ENCODE data around the gene CUEDC1.
"Not testable (repeated sequence)": the region's sequence is repeated elsewhere in the genome, so short reads cannot be mapped to it uniquely, and the experiment has no call there.

The CUEDC1 gene

DNA sequence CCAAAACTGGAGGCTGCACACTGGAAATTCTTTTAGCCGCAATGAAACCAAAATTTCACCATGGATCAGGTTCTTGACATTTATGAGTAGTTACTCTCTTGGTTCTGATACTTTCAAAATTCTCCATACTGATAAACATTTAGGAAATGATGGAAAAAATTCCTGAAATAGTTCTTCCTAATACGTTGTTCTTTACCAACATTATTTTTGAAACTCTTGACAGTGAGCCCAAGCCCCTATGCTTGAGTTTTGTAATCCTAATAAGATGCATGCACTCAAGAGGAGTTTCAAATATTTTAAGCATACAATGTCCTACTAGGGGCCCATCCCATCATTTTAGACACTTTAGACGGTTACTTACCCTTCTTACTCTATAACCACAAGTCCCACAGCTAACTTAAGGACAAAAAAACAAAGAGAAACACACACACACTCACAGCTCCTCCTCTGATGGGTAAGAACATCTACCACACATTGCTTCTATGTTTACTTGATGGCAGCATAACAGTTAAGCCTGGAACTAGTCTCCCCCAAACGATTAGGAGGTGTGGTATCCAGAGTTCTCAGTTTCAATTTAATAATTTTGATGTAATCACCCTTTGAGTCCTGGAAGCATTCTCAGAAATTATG lies 29.2 kb upstream of the CUEDC1 start:
- TF ChIP-seq, protein P1, sequence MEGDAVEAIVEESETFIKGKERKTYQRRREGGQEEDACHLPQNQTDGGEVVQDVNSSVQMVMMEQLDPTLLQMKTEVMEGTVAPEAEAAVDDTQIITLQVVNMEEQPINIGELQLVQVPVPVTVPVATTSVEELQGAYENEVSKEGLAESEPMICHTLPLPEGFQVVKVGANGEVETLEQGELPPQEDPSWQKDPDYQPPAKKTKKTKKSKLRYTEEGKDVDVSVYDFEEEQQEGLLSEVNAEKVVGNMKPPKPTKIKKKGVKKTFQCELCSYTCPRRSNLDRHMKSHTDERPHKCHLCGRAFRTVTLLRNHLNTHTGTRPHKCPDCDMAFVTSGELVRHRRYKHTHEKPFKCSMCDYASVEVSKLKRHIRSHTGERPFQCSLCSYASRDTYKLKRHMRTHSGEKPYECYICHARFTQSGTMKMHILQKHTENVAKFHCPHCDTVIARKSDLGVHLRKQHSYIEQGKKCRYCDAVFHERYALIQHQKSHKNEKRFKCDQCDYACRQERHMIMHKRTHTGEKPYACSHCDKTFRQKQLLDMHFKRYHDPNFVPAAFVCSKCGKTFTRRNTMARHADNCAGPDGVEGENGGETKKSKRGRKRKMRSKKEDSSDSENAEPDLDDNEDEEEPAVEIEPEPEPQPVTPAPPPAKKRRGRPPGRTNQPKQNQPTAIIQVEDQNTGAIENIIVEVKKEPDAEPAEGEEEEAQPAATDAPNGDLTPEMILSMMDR (conservative IDR thresholded peaks at IDR 0.05), result no peak
- no peak overlapping the region for H3K27ac ChIP-seq

DNA sequence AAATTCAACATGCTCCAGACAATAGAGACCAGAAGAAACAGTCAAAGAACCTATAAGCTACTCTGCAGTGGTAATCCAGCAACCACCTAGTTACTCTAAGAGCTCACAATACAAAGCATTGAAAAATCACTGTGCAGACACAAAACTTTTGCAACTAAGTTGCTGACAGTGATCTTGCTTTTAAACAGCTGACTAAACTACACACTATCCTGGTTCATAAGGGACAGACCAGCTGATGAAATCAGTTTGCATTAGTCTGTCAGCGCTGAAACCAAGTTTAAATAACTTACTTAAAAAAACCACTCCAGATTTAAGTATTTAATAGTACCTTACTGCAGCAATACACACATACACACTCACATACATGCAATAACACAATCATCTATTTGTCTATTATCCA lies 28.2 kb upstream of the CUEDC1 start:
- H3K27ac ChIP-seq, result no peak overlapping the region
- TF ChIP-seq, protein P1 (conservative IDR thresholded peaks at IDR 0.05), result no peak

DNA sequence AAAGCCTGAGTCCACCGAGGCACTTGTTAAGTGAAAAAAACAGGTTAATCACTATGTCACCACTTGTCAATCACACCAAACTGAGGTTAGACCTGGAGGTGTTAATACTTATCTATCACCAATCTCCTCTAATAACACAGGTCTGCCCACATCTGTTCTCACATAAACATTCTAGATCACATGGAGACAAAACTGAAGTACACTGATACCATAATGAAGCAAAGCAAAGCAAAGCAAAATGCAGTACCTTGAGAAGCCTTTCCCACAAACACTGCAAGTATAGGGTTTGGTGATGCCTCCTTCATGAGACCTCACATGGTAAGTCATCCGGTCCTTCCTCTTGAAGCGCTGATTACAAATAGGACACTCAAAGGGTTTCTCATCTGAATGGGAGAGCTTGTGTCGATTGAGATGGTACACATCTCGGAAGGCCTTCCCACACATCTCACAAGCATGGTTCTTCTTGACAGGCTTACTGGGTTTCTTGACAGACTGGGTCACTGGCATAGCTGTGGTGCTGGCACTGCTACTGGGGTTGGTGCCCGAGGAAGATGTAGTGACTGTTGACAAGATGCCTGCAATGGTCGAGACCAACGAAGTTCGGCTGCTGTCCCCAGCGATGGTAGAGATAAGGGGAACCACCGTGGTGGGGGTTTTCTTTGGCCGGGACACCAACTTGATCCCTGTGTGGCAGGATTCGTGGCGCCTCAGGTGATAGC lies 27.4 kb upstream of the CUEDC1 start:
- H3K27ac ChIP-seq, result no peak overlapping the region
- TF ChIP-seq, protein P1 (conservative IDR thresholded peaks at IDR 0.05), result no peak

DNA sequence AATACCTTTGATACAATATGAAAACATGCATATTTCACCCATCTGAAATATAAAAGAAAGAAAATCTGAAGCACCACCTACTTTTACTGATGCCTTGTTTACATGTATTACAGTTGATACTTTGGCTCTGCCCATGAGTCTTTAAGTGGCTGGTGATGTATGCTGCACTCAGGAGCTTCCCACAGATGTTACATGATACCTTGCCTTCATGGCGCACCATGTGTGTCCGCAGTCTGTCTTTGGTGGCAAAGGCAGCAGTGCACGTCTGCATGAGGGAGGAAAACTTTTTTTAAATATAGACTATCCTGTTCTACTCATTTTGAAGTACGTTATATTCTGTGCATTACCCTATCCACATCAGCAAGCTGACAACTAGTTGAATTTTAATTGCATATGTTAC lies 25.3 kb upstream of the CUEDC1 start:
- TF ChIP-seq, protein P1 (conservative IDR thresholded peaks at IDR 0.05), result no peak
- no peak overlapping the region for H3K27ac ChIP-seq

DNA sequence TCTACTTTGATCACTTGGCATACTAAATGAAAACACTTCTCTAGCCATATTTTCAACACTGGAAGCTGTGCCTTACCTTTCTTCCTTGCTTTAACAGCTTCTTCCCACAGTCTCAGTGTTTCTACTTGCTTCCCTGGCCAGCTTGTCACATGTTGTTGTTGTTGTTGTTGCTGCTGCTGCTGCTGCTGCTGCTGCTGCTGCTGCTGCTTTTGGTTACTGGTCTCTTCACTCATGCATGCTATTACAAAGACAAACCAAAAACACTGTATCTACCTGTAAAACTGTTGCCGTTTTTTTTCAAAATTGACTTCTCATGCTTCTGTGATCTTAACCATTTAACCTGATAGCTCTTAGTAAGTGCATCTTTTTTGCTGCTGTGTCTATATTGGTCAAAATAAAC lies 23.9 kb upstream of the CUEDC1 start:
- TF ChIP-seq, protein P1 (conservative IDR thresholded peaks at IDR 0.05), result no peak
- no peak overlapping the region for H3K27ac ChIP-seq

DNA sequence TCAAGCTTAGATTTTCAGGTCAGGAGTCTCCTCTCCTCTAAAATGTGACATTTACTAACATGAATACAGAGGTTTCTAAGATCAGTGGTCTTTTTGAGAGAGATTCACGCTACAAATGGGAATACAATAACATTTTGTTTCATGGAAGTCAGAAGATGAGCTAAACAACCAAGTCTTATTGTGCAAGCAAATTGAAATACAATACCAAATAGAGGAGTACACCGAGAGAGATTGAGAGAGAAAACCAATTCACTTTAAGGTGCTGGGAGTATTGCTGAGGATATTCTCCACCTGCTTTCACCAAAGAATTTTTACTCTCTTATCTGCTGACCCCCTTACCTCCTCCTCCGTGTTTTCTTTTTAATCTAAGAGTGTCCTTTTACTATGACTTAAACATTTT lies 21.4 kb upstream of the CUEDC1 start:
- TF ChIP-seq, protein P1 (conservative IDR thresholded peaks at IDR 0.05), result no peak
- H3K27ac ChIP-seq, result 0 out of 2 replicates have a peak overlapping the region, but pooled peaks have one; percentile 42

DNA sequence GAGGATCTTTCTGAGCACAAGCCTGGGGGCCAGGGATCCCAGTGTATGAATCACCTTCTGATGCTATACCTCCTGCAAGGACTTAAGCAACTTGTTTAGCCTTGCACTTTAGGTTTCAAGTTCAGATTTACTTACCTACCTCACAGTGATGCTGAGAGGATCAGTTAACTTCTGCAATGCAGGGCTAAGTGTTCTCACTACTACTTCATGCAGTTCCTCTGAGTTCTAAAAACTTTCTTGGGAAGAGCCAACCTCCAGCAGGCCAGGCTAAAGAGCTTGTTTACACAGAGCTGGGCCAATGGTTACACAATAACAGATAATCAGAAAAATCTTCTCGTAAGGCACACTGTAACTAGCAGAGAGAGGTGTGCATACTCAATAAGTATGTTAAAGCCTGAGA lies 19.8 kb upstream of the CUEDC1 start:
- TF ChIP-seq, protein P1 (conservative IDR thresholded peaks at IDR 0.05), result no peak
- peak overlapping the region; percentile 42 for H3K27ac ChIP-seq

DNA sequence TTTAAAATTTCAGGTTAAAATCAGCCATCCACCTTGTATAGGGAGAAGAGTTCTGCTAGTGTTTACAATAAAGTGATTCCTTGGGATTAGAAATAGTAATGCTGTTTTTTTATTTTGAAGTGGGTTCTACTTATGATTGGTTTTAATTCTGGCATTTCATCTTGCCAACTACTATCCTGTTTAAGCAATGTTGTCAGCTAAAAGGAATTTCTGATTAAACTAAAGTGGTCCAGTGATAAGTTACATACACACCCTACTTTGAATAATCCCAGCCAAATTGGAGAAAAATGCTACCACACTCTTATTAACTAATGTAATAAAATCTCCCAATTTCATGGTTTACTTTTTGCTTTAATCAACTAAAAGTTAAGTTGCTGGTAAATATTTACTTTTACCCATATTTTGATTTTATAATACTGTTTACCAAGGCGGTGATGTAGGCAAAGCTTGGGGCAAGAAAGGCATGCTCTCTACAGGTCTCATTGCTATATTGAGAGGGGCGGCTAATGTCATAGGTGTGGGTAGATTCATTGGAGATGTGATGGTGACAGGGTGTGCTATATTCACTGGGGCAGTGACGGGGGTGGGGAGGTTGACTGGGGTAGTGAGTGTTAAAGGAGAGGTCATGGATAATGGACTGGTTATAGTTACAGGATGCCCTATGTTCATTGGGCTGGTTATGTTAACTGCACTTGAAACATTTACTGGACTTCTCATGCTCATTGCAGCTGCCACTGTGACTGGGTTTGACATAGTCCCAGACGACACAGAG lies 19.0 kb upstream of the CUEDC1 start:
- not testable (repeated sequence) for H3K27ac ChIP-seq

All from VCaP (cell line).